Stimulated activated CD8-positive, alpha-beta memory T cell treated with anti-CD3 and anti-CD28 coated beads, Interleukin-4, amount 100 ng/mL, for 48 hours (primary cell): ENCODE results near the gene SHKBP1.
"Not testable (repeated sequence)": the region's sequence is repeated elsewhere in the genome, so short reads cannot be mapped to it uniquely, and the experiment has no call there.

Source experiments
- DNase-seq: peaks from one replicate; pipeline ENCODE4 v3.0.0-alpha.2; 2020

Gene SHKBP1

DNA sequence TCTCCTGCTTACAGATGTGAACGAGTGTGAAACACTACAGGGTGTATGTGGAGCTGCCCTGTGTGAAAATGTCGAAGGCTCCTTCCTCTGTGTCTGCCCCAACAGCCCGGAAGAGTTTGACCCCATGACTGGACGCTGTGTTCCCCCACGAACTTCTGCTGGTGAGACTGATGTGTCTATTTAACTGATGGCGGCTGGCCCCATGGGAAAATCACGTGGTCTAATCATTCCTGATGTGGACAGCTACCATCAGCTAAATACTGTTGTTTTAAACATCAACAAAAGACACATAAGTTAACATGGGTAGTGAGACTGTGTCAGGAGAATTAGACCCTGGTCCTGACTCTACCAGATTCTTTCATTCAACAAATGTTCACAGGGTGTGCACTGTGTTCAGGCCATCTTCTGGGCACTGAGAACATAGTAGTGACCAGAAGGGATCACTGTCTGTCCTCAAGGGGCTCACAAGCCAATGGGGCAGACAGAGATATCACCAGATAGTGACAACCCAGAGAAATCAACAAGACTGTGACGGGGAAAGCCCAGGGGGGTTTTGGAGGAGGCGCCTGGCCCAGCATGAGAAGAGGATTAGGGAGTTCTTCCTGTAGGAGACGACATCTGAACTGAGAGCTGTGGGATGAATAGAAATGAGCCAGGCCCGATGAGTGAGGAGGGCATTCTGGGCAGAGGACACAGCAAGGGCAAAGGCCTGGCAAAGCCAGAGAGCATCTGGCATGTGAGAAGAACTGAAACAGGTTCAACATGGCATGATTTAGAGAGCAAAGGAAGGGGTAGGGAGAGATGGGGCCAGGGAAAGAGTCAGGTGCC, 42.9 kb downstream of the SHKBP1 start:
- no peak for DNase-seq

DNA sequence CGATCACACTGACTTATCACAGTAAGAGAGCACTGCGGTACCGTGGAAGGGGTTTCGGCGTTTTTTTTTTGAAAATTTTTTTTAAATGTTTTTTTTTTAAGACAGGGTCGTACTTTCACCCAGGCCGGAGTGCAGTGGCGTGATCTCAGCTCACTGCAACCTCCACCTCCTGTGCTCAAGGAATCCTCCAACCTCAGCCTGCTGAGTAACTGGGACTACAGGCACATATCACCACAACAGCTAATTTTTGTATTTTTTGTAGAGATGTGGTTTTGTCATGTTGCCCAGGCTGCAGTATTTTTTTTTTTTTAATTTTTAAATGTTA, 43.5 kb downstream of the SHKBP1 start:
- DNase-seq: no peak

GRCh38 chr19:40621283-40621682, 44.6 kb downstream of the SHKBP1 start:
- no peak for DNase-seq

- no peak for DNase-seq
Measured at GRCh38 chr19:40621966-40622772, 45.5 kb downstream of the SHKBP1 start.

DNA sequence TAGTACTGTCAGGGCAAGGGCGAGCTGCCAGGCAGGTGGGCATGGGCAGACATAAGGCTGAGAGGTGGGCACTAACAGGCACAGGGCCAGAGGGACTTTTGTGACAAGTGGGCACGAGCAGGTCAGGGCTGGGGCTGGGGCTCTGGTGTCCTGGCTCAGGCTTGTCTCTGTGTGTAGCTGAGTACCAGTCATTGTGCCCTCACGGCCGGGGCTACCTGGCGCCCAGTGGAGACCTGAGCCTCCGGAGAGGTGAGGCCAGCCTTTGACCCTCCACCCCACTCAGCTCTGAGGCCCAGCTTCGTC, 46.1 kb downstream of the SHKBP1 start:
- DNase-seq: no peak

DNA sequence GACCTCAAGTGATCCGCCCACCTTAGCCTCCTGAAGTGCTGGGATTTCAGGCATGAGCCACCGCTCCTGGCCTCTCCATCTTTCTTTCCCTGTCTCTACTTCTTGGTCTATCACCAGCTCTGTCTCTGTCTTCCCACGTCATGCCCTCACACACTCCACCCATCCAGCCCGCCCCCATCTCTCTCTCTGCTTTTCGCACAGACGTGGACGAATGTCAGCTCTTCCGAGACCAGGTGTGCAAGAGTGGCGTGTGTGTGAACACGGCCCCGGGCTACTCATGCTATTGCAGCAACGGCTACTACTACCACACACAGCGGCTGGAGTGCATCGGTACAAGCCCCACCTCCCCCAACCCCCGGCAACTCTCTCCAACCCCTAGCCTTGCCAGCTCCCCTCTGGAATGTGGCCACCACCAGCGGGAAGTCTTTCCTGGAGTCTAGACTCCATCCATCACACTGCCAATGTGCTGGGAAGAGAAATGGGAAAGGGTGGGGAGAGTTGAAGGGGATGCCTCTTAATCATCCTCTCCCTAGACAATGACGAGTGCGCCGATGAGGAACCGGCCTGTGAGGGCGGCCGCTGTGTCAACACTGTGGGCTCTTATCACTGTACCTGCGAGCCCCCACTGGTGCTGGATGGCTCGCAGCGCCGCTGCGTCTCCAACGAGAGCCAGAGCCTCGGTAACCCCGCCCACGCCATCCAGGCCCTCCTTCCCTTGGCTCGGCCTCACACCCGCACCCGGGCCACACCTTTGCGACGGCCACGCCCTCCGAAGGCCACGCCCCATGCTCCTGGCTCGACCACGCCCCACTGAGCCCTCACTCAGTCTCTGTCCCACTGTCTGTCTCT, 47.0 kb downstream of the SHKBP1 start:
- peak; percentile 55 for DNase-seq

- DNase-seq: not testable (repeated sequence)
Measured at GRCh38 chr19:40624369-40625153, 47.9 kb downstream of the SHKBP1 start.

- DNase-seq: no peak
Measured at GRCh38 chr19:40625406-40626120, 48.9 kb downstream of the SHKBP1 start.

GRCh38 chr19:40626918-40627317, 50.2 kb downstream of the SHKBP1 start:
- no peak for DNase-seq

DNA sequence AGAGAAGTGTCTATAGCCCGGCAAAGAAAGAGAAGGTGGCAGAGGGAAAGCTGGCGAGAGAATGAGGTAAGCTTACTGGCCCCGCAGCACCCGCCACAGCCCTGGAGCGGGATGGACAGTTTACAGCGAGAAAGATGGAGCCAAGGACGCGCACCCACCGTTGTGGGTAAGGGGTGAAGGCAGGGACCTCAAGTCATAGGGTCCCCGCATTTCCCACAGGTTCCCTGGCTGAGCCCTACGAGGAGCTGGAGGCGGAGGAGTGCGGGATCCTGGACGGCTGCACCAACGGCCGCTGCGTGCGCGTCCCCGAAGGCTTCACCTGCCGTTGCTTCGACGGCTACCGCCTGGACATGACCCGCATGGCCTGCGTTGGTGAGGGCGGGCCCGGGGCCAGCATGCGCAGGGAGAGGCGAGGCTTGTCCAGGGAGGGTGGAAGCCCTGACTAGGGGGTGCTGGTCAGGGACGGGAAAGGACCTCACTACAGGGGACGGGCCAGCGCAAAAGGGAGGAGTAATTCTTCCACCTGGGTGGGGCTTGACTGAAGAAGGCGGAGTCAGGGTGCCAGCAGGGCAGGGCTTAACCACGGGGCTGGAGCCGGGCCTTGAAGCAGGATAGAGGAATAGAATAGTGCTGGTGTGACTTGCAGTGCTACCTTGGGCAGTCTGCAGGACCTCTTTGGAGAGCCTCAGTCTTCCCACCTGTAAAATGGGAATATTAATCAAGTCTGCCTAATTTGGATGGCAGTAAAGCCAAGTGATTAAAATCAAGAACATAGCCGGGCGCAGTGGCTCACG, 51.0 kb downstream of the SHKBP1 start:
- no peak for DNase-seq

DNA sequence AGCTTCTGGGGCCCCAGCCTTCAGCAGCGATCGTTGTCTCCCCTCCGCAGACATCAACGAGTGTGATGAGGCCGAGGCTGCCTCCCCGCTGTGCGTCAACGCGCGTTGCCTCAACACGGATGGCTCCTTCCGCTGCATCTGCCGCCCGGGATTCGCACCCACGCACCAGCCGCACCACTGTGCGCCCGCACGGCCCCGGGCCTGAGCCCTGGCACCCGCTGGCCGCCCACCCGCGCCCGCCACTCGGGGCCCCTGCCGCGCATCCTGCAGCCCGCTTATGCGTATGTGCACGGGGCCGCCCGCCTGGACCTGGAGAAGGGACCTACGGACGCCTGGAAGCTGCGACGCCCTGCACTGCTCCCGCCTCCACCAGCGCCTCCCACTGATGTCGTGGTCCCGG, 52.7 kb downstream of the SHKBP1 start:
- DNase-seq: no peak

DNA sequence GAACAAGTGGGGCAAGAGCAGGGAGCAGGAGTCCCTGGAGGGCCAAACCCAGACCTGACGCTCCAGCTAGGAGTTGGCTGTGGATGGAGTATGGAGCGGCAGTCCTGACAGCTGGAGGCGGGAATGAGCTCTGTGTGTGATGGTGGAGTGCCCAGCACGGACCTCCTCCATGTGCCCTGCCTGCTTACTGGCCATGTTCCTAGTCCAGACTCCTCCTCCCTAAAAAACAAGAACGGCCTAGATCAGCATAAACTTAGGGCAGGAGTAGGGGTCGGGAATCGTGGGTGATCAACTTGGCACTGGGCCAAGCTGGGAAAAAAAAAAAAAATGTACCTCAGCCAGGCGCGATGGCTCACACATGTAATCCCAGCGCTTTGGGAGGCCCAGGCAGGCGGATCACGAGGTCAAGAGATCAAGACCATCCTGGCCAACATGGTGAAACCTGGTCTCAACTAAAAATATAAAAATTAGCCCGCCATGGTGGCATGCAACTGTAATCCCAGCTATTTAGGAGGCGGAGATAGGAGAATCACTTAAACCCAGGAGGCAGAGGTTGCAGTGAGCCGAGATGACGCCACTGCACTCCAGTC, 54.0 kb downstream of the SHKBP1 start:
- DNase-seq: no peak

- no peak for DNase-seq
Measured at GRCh38 chr19:40632311-40633036, 55.8 kb downstream of the SHKBP1 start.

DNA sequence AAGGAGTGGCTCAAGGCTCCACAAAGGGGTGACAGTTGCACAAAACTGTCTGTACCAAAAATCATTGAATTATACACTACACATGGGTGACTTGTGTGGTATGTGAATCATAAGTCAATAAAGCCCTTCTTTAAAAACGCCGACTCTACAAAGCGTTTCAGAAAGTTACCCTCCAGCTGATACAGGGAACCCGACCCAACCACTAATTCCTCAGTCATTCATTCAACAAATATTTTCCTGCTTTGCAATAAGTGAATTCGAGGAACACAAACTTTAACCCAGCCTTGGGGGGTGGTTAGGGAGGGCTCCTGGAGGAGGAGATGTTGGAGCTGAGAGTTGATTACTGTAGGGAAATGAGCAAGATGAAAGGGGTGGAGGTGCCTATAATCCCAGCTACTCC, 56.5 kb downstream of the SHKBP1 start:
- DNase-seq: no peak

DNA sequence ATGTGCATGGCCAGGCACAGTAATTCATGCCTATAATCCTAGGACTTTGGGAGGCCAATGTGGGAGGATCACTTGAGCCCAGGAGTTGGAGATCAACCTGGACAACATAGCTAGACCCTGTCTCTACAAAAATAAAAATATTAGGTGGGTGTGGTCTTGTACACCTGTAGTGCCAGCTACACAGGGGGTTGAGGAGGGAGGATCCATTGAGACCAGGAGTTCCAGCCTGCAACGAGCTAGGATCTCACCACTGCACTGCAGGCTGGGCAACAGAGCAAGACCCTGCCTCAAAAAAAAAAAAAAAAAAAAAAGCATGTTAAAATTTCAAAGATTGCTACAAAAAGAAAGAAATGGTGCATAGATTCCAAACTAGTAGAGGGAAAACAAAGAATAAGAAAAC, 61.7 kb downstream of the SHKBP1 start:
- no peak for DNase-seq

- DNase-seq: no peak
Measured at GRCh38 chr19:40639638-40639982, 62.9 kb downstream of the SHKBP1 start.

GRCh38 chr19:40640744-40641143, 64.1 kb downstream of the SHKBP1 start:
- no peak for DNase-seq
